ENCODE measurements around the gene FIS1.
"Not testable (repeated sequence)": the region's sequence is repeated elsewhere in the genome, so short reads cannot be mapped to it uniquely, and the experiment has no call there.

FIS1 gene

DNA sequence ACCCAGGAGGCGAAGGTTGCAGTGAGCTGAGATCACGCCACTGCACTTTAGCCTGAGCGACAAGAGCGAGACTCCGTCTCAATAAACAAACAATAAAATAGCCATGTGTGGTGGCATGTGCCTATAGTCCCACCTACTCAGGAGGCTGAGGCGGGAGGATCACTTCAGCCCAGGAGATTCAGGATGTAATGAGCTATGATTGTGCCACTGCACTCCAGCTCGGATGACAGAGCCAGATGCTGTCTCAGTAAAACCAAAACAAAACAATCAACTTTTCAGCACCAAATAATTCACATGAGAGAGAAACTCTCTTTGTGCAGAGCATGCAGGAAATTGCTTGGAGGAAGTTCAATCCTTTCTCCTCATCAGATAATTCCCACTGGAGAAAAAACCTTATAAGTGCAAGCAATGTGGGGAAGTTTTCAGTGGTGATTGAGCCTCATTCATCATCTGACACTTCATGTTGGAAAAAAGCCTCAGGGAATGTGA, 13.4 kb upstream of the FIS1 start:
- peak; percentile 49 to 52 for DNase-seq (ENCODE audit: low read depth in 2 of 2)

DNA sequence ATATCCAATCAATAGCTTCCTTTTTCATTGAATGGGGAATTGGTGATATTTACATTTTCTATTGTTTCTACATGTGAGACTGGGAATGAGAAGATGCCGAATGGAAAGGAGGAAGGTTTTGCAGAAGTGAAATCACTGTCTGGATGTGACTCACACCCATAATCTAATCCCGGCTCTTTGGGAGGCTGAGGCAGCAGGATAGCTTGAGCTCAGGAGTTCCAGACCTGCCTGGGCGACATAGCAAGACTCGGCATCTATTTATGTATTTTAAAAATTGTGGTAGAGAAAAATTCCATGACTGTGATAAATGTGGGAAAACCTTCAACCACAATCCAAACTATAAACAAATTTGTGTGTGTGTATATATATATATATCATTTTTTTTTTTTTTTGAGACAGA, 10.9 kb upstream of the FIS1 start:
- no peak for DNase-seq (ENCODE audit: low read depth in 2 of 2)

DNA sequence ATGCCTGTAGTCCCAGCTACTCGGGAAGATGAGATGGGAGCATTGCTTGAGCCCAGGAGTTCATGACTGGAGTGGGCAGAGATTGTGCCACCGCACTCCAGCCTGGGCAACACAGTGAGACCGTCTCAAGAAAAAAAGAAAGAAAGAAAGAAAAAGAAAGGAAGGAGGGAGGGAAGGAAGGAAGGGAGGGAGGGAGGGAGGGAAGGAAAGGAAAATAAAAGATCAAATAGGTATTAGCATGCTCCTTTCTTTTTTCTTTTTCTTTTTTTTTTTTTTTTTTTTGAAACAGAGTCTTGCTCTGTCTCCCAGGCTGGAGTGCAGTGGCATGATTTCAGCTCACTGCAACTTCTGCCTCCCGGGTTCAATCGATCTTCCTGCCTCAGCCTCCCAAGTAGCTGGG, 8.3 kb upstream of the FIS1 start:
- not testable (repeated sequence) for DNase-seq (ENCODE audit: low read depth in 2 of 2)

DNA sequence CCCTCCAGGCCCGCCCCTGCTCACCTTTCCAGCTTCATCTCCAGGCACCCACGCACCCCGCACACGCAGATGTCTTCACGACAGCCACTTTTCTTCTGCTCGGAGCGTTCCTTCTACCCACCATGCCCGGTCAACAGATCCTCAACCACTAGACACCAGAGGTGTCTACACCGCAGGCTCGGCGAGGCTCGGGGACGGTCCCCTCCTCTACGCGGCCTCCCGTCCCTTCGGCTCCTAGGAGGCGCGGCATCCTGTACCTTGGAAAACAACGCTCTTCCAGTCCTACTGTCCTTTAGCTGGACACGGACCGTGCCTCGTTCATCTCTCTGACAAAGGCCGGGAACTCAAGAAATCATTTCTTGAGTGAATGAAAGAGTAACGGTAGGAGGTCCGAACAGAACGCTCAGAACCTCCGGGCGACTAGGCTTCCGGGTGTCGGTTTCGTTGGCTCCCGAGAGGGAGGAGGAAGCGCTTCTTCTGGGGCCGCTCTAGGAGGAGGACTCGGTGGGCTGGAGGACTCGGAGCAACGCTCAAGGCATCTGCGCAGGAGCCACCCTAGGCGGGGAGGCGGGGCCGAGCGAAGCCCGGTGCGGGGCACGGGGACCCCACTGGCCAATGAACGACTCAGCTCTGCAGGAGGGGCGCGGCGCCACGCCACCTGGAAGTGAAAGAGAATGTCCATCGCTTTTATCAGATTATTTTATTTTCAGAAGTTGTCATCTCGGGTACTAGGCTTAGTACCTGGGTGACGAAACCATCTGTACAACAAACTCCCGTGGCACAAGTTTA, 7.2 kb upstream of the FIS1 start:
- DNase-seq (ENCODE audit: low read depth in 2 of 2), result peak; percentile 95

DNA sequence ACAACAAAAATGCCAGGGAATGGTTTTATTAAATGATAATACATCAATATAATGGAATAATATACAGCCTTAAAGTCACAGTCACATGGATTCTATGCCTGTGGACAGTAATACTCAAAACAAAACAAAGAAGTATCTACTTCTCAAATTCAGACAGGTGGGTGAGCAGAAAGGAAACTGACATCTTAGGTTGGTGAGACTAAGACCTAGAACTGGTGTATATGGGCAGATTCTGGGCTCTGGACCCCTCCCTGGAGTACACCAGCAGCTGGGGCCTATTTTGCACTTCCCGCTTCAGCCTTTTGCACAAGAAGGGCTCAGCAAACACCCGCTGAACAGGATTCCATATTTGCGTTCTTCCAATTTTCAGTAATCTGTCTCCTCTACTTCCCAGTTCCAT, 5.4 kb upstream of the FIS1 start:
- no peak for DNase-seq (ENCODE audit: low read depth in 2 of 2)

DNA sequence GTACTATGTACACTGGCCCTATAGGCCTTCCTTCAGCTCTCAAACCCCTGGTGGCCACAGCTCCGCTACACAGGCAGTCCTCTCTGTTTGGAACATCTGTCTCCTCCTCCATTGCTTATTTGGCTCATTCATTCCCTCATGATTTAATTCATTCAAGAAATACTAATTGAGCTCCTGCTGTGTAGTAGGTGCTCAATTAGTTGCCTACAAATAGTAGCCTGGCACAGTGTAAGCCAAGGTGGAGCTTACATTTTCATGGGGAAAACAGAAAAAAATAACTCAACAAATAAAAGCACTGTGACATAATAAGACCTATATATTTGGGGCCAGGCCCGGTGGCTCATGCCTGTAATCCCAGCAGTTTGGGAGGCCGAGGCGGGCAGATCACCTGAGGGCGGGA, 3.4 kb upstream of the FIS1 start:
- no peak for DNase-seq (ENCODE audit: low read depth in 2 of 2)

DNA sequence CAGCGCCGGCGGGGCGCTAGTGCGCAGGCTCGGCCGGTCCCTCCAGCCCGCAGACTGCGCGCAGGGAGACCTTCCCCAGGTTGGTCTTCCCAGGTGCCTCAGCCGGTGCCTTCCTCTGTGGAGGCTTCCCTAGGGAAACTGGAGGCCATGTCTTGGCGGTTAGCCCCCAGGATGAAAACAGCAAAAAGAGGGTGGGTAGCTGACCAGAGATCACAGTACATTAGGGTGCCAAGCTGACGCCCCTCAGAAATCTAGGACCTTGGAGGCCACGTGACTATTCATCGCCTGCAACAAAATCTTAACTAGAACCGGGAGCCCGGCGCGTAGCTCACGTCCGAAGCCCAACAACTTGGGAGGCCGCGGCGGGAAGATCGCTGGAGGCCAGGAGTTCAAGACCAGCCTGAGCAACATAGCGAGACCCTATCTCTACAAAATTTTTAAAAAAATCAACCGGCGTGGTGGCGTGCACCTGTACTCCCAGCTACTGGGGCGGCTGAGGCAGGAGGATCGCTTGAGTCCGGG, 327 bp upstream of the FIS1 start:
- no peak for DNase-seq (ENCODE audit: low read depth in 2 of 2)

DNA sequence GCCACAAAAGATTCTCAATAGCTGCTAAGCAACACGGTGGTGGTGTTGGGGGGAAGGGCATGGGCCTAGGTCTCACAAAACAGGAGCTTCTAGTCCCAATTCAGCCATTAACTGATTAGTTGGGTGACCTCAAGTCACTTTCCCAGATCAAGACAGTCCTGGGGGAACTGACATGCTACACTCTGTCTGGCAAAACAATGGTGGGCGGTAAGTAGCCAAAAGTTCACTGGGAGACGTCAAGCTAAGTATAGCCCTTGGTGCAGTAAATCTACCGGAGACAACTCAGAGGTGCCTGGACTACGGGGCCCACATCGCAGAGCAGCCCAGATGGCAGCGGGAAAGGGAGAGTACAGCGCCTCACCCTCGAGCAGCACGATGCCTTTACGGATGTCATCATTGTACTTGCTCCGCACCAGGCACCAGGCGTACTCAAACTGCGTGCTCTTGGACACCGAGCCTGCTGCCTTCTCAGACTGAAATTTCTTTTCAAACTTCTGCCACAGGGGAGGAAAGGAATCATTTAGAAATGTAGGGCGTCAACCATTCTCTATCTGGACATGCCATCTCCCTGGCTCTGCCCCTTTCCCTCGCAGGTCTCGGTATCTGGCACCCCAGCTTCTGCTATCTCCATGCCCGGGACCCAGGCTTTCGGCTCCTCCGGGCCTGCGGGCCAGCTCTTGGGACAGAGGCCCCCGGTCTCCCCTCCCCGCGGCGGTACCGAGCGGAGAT, 1.1 kb downstream of the FIS1 start:
- no peak for DNase-seq (ENCODE audit: low read depth in 2 of 2)

DNA sequence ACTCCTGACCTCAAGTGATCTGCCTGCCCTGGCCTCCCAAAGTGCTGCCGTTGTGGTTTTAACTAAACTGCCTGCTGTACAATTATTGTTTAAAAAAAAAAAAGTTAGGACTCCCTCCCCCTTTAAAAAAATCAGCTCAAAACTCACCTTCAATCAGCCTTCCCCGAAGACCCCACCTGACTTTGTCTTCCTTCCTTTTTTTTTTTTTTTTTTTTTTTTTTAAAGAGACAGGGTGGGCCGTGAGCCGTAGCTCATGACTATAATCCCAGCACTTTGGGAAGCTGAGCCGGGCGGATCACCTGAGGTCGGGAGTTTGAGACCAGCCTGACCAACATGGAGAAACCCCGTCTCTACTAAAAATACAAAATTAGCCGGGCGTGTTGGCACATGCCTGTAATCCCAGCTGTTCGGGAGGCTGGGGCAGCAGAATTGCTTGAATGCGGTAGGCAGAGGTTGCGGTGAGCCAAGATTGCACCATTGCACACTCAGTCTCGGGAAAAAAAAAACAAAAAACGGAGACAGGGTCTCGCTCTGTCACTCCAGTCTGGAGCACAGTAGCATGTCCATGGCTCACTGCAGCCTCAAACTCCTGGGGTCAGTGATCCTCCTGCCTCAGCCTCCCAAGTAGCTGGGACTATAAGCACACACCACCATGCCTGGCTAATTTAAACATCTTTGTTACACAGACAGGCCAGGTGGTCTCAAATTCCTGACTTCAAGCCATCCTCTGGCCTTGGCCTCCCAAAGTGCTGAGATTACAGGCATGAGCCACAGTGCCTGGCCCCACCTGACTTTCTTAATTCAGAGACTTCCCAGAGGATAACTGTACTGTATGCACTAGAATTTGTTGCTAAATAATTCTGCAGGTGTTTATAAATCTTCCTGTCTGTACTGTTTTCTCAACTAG, 3.2 kb downstream of the FIS1 start:
- no peak for DNase-seq (ENCODE audit: low read depth in 2 of 2)

DNA sequence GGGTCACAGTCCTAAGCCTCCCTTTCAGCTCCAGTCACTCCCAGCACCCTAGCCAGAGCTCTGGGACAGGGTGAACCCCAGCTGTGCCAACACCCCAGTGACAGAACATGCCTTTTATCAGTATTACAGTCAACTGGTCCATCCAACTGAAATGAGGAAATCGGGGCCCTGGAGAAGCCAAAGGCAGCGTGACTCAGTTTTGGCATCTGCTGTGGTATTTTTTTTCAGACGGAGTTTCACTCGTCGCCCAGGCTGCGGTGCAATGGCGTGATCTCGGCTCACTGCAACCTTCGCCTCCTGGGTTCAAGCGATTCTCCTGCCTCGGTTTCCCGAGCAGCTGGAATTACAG, 3.9 kb downstream of the FIS1 start:
- no peak for DNase-seq (ENCODE audit: low read depth in 2 of 2)

DNA sequence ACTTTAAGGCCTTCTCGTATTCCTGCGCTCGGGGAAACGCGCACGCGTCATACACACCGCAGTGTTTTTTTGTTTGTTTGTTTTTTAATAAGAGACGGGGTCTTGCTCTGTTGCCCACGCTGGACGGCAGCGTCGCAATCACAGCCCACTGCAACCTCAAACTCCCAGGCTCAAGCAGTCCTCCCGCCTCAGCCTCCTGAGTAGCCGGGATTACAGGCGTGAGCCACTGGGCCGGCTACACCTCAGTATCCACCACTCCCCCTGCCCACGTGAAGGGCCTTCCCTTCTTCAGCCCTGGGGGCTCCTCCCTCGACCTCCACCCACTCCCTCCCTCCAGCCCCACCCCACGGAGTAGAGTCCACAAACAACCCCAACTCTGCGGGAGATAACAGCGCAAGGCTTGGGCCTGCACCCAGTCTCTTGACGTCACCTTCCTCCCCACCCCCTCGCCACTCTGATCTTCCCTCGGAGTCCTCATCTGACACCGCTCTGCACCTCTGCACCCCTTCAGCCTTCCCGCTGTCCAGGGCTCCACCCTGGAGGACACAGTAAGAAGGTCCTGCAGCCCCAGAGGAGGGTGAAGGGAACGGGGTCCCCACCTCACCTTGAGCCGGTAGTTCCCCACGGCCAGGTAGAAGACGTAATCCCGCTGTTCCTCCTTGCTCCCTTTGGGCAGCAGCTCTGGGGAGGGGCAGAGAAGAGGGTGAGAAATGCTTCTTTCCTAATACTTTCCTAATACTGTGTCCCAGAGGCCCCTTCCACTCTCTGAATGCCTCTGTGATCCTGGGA, 4.5 kb downstream of the FIS1 start:
- DNase-seq (ENCODE audit: low read depth in 2 of 2), result no peak

DNA sequence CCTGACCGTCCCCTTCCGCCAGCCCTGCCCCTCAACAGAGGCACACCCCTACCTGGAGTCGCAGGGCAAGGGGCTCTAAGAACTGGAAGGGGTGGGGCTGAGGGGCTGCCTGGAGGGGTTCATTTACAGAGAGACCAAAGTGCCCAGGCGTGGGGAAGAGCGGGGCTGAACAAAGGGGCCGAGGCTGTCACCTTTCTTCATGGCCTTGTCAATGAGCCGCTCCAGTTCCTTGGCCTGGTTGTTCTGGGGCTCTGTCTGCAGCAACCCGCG, 5.0 kb downstream of the FIS1 start:
- DNase-seq (ENCODE audit: low read depth in 2 of 2), result no peak

DNA sequence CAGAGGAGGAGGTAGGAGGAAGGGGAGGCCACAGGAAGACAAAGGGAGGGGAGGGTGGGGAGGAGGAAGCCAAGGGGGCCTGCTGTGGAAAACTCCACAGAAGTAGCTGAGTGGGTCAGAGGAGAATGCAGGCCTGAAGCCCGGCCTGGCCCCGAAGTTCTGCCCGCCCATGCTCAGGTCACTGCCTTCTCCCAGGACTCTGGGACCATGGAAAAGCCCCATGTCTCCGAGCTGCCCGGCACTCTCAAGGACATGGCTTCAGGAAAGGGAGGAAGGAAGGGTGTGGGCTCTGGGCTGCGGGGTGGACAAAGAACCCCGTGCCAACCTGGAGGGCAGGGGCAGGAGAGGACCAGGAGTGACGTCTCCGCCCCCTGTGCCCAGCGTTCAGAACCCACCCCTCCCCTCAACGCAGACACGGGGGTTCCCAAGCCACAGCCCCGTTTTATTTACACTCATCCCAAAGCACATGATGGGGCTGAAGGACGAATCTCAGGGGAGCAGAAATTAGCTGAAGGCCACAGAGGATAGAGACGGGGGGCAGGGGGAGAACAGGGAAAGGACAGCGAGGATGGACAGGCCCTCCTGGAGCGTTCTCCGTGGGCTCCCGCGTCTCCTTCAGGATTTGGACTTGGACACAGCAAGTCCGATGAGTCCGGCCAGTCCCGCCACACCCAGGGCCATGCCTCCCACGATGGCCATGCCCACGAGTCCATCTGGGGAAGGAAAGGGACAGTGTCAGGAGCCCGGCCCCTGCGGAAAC, 5.5 kb downstream of the FIS1 start:
- DNase-seq (ENCODE audit: low read depth in 2 of 2), result no peak

DNA sequence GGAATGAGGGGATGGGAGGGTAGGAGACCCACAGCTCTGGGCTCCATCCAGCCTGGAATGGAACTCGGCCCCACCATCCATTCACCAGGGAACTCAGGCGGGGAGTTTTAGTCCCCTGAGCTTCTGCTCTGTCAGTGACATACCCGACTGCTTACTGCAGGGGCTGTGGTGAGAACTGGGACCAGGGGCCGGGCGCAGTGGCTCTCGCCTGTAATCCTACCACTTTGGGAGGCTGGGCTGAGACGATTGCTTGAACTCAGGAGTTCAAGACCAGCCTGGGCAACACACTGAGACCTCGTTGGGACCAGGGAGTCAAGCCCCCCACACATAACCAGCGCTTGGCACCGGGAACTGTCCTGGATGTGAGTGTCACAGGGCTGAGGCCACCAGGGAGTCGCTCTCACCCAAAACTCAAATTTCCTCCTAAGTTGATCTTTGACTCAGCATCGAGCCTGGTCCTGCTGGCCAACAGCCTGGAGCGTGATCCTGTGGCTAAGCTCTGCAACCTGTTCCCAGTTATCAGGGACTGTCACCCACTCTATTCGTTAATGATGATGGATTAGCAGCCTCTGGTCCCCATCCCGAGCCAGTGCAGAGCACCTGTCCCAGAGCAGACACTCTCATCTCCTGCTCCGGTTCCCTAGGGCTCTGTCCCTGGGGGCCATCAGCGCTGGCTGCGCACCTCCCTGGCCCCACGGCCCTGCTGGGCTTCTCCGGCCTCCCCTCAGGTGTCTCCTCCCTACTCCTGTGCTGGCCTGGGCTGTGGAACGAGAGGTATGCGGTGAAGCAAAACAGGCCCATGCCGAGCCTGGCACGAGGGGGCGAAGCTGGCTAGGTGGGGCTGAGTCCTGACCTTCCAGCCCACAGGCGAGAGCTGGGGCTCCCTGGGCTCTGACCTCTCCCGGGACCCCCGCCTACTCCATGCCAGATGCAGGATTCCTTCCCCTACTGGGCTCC, 6.4 kb downstream of the FIS1 start:
- no peak for DNase-seq (ENCODE audit: low read depth in 2 of 2)

DNA sequence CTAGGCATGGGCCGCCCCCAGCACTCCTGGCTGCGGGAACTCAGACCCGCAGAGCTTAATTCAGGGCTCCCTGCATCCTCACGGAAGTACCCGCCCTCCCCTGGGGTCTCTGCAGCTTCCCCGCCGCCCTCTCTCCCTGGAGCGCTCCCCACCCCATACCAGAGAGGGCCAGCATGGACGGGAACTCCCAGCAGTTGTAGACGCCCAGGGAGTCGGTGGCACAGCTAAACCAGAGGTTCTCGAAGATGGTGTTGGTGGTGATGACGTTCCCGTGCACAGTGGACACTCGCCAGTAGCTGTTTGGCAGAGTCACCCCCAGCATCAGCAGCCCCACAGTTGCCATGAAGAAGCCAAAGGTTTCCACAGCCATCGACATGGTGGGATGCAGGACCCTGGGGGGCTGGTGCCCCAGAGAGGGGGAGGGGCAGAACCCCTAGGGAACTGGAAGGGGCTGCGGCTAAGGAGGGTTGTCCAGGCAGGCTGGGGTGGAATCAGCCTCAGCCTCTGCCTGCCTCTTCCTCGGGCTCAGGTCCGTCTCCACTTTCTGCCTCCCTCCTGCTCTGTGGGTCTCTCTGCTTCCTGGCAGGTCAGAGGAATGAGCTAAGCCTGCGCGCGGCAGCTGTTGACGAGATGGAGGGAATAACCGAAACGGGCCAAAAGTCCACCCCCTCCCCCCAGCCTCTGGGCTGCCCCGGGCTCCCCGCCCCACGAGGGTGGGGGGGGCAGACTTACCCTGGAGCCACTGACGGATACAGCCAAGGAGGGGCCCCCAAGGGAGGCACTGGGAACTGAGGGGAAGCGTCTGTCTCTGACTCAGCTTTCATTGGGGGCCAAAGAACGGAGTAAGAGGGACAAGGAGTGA, 7.4 kb downstream of the FIS1 start, which contains the start of gene CLDN15:
TSS of gene CLDN15 (minus strand) at position 597 of the 862 bp plus-strand sequence. CDS start at position 376, 221 bp downstream.
- peak; percentile 22 to 23 for DNase-seq (ENCODE audit: low read depth in 2 of 2)

DNA sequence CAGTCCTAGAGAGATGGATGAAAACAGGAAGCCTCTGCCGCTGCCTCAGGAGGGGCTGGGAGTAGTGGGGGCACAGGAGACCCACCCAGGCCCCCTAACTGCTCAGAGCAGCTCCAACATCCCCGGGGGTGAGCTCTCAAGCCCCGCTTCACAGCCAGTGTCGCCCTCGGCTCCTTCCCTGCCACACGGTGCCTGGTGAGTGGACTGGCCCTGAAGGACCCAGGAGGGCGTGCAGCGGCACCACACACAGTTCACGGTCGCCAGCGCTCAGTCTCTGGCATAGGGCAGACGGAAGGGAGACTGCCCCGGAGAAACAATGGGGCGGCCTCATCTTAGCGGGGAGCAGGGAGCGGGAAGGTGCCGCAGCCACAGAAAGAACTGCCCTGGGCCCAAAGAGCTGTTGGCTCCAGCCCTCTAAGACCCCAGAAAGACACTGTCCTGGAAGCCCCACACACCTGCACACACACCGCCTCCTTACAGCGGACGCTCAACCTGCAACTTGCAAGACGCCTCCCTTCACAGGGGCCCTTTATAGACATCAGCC, 8.5 kb downstream of the FIS1 start:
- DNase-seq (ENCODE audit: low read depth in 2 of 2), result no peak

DNA sequence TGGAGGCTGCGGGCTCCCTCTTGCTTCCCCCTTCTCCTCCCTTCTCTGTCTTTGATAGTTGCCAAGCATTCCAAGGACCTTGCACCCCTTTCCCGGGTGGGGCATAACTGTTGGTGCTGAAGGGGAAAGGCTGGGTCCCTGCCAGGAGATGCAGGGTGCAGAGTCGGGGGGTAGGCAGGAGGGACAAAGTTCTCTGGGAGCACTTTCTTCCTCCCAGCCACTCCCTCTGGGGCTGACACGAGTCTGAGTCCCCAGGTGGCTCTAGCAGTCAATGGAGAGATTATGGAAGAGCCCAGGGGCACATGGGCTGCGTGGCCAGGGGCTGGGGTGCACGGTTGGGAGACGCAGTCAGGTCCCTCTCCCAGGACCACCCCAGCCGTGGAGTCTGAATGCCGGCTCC, 9.4 kb downstream of the FIS1 start:
- DNase-seq (ENCODE audit: low read depth in 2 of 2), result no peak

DNA sequence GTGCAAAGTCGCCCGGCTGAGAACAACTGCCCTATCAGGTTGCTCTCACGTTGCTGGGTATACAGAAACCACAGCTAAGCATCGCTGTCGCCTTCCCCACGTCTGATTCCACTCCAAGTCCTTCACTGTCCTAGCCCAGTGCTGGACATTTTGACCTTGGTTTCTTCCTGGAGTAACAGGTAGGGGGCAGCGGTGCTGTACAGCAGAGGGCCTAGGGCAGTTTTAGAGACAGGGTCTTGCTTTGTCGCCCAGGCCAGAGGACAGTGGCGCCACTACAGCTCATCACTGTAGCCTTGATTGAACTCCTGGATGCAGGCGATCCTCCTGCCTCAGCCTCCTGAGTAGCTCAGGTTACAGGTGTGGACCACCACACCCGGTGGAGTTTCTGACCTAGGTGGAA, 9.8 kb downstream of the FIS1 start:
- no peak for DNase-seq (ENCODE audit: low read depth in 2 of 2)

All from fibroblast of skin of left biceps (primary cell).